ENCODE data around the gene AADACL3. TPM values are rescaled to one million over a fixed set of nuclear protein-coding genes. Genes with fewer than 3 reads are reported as not detected.
"Not testable (repeated sequence)": the region's sequence is repeated elsewhere in the genome, so short reads cannot be mapped to it uniquely, and the experiment has no call there.

AADACL3 gene
- total and polyA plus RNA-seq, 12 donors = not detected

DNA sequence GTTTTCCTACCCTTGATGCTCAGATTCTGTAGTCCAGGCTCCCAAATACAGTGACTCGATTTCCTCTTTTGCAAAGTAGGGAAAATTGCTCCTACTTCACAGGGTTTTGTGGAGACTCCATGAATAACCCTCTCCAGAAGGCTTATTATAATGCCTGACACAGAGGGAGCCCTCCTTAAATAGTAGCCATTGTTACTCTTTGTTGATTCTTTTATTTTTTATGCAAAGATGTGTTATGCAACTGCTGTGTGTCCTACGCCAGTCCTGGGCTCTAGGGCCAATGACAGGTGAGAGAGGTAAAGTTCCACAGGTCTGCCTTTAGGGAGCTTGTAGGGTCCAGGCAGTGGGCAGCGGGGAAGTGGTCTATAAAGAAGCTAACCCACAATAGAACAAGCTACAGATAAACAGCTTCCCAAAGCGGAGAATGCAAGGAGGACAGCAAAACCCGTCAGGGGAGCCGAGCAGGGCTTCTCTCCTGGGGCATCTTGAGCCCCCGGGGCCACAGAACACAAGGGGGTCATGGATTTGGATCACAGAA lies 1.5 kb downstream of the AADACL3 start:
- Histone ChIP-seq H3K36me3 (replicated peaks in 1 of 2) (no peaks in the 10 kb centered on the region), H3K27ac (no peak overlapping the region), H3K9me3 (replicated peaks in 1 of 3) (no peaks in the 10 kb centered on the region), H3K4me3 (no peak overlapping the region), H3K4me1 (replicated peaks in 1 of 2) (no peaks in the 10 kb centered on the region), H3K27me3 (no peaks in the 10 kb centered on the region)
- WGBS, 4 donors = 76 to 88% (median 82%) methylated on average over 7 of the region's 7 CpGs
- no peak for DNase-seq
- TF ChIP-seq, protein P1, sequence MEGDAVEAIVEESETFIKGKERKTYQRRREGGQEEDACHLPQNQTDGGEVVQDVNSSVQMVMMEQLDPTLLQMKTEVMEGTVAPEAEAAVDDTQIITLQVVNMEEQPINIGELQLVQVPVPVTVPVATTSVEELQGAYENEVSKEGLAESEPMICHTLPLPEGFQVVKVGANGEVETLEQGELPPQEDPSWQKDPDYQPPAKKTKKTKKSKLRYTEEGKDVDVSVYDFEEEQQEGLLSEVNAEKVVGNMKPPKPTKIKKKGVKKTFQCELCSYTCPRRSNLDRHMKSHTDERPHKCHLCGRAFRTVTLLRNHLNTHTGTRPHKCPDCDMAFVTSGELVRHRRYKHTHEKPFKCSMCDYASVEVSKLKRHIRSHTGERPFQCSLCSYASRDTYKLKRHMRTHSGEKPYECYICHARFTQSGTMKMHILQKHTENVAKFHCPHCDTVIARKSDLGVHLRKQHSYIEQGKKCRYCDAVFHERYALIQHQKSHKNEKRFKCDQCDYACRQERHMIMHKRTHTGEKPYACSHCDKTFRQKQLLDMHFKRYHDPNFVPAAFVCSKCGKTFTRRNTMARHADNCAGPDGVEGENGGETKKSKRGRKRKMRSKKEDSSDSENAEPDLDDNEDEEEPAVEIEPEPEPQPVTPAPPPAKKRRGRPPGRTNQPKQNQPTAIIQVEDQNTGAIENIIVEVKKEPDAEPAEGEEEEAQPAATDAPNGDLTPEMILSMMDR (IDR thresholded peaks at IDR 0.05) = no peak
- no peak for TF ChIP-seq POLR2A (IDR thresholded peaks at IDR 0.05)
- intact Hi-C loops (cut with DNase I) = no loop called here

DNA sequence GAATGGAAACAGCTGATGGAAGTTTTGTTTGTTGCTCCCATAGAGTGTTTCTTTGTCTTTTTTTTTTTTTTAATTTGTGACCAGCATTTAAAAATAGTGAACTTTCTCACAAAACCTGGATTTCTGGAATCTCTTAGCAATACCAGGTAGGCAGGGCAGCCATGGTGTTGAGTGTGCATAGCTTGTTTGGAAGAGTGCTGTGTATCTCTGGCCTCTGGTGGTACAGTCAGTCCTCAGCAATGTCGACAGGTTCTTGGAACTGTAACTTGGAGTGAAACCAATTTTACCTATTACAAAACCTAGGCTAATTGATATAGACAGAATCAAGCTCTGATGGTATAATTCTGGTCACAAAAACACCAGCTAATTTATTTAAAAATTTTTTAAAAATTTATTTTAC lies 6.7 kb downstream of the AADACL3 start:
- Histone ChIP-seq H3K27me3 (no peaks in the 10 kb centered on the region), H3K27ac (no peak overlapping the region), H3K4me3 (no peak overlapping the region), H3K4me1 (replicated peaks in 1 of 2) (no peaks in the 10 kb centered on the region), H3K9me3 (replicated peaks in 1 of 3) (no peaks in the 10 kb centered on the region), H3K36me3 (replicated peaks in 1 of 2) (no peaks in the 10 kb centered on the region)
- 70 to 92% (median 80%) methylated on average over 1 of the region's 1 CpG for WGBS, 4 donors
- DNase-seq = no peak
- intact Hi-C loops (cut with DNase I) = no loop called here
- TF ChIP-seq, protein P1 (IDR thresholded peaks at IDR 0.05) = no peak
- TF ChIP-seq POLR2A (IDR thresholded peaks at IDR 0.05) = no peak

DNA sequence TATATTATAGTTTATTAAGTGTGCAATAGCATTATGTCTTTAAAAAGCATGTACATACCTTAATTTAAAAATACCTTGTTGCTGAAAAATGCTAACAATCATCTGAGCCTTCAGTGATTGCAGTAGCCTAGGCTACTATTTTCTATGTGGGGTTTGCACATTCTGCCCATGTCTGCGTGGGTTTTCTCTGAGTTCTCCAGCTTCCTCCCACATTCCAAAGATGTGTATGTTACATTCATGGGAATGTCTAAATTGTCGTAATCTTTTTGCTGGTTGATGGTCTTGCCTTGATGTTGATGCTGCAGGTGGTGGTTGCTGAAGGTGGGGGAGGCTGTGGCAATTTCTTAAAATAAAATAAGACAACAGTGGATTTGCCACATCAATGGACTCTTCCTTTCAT lies 12.5 kb downstream of the AADACL3 start:
- H3K9me3 ChIP-seq (replicated peaks in 1 of 3) = peaks cover 0 to 3% (median 0%) of the 10 kb centered on the region in 3 donors
- no peaks in the 10 kb centered on the region for H3K4me1 ChIP-seq (replicated peaks in 1 of 2)
- intact Hi-C loops (cut with DNase I) = no loop called here
- WGBS, 4 donors = 68 to 82% (median 77%) methylated on average over 2 of the region's 2 CpGs
- no peak overlapping the region for H3K4me3 ChIP-seq
- H3K27ac ChIP-seq = no peak overlapping the region
- no peak for DNase-seq
- no peak for TF ChIP-seq POLR2A (IDR thresholded peaks at IDR 0.05)
- TF ChIP-seq, protein P1 (IDR thresholded peaks at IDR 0.05) = no peak
- no peaks in the 10 kb centered on the region for H3K27me3 ChIP-seq
- no peaks in the 10 kb centered on the region for H3K36me3 ChIP-seq (replicated peaks in 1 of 2)

DNA sequence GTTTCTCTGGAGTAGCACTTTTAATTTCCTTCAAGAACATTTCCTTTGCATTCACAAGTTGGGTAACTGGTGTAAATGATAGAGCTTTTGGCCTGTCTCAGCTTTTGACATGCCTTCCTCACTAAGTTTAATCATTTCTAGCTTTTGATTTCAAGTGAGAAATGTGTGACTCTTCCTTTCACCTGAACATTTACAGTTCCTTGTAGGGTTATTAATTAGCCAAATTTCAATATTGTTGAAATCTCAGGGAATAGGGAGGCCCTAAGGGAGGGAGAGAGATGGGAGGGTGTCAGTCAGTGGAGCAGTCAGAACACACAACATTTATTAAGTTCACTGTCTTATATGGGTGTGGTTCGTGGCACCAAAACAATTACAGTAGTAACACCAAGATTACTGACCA lies 14.2 kb downstream of the AADACL3 start:
- no peak for DNase-seq
- H3K27ac ChIP-seq = no peak overlapping the region
- H3K27me3 ChIP-seq = no peaks in the 10 kb centered on the region
- H3K9me3 ChIP-seq (replicated peaks in 1 of 3) = peaks cover 0 to 3% (median 0%) of the 10 kb centered on the region in 3 donors
- intact Hi-C loops (cut with DNase I) = no loop called here
- H3K4me1 ChIP-seq (replicated peaks in 1 of 2) = no peaks in the 10 kb centered on the region
- no peaks in the 10 kb centered on the region for H3K36me3 ChIP-seq (replicated peaks in 1 of 2)
- TF ChIP-seq, protein P1 (IDR thresholded peaks at IDR 0.05) = no peak
- TF ChIP-seq POLR2A (IDR thresholded peaks at IDR 0.05) = no peak
- 63 to 88% (median 85%) methylated on average over 1 of the region's 1 CpG for WGBS, 4 donors
- H3K4me3 ChIP-seq = no peak overlapping the region

DNA sequence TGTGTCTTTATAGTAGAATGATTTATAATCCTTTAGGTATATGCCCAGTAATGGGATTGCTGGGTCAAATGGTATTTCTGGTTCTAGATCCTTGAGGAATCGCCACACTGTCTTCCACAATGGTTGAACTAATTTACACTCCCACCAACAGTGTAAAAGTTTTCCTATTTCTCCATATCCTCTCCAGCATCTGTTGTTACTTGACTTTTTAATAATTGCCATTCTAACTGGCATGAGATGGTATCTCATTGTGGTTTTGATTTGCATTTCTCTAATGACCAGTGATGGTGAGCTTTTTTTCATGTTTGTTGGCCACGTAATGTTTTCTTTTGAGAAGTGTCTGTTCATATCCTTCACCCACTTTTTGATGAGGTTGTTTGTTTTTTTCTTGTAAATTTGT lies 15.2 kb downstream of the AADACL3 start:
- WGBS, 4 donors = 53 to 70% (median 64%) methylated on average over 2 of the region's 2 CpGs
- H3K27me3 ChIP-seq; H3K9me3 ChIP-seq (replicated peaks in 1 of 3); intact Hi-C loops (cut with DNase I); H3K4me3 ChIP-seq; H3K4me1 ChIP-seq (replicated peaks in 1 of 2); DNase-seq; H3K36me3 ChIP-seq (replicated peaks in 1 of 2); H3K27ac ChIP-seq: not testable (repeated sequence)
